Hindlimb muscle (tissue), 1 donor: ENCODE measurements around the gene STAP2. TPM values are rescaled to one million over a fixed set of nuclear protein-coding genes. Genes with fewer than 3 reads are reported as not detected.

Source experiments
- polyA plus RNA-seq: library from polyadenylated mRNA; unstranded; fragments of 120-200 nt; gene quantifications from one replicate; pipeline ENCODE4 v1.2.1, GENCODE V29; 2013; ENCODE audit not compliant: insufficient read length

Gene STAP2
- polyA plus RNA-seq, 1 donor, result 5.9 TPM

Other genes starting within 250 kb of the STAP2 start
- 124 TPM for gene MAP2K2, start 214.7 kb downstream of the STAP2 start, polyA plus RNA-seq
- not detected for gene CREB3L3, start 185.2 kb downstream of the STAP2 start, polyA plus RNA-seq
- gene SIRT6, start 156.3 kb downstream of the STAP2 start, polyA plus RNA-seq, result 15.5 TPM
- 1.6 TPM for gene ANKRD24, start 156.1 kb downstream of the STAP2 start, polyA plus RNA-seq
- gene EBI3, start 109.3 kb downstream of the STAP2 start, polyA plus RNA-seq, result 0.72 TPM
- 14.9 TPM for gene YJU2, start 91.7 kb downstream of the STAP2 start, polyA plus RNA-seq
- gene SHD, start 59.6 kb downstream of the STAP2 start, polyA plus RNA-seq, result 174 TPM
- gene TMIGD2, start 36.4 kb downstream of the STAP2 start, polyA plus RNA-seq, result 0.89 TPM
- gene FSD1, start 34.2 kb downstream of the STAP2 start, polyA plus RNA-seq, result 1.2 TPM
- gene MPND, start 4.7 kb upstream of the STAP2 start, polyA plus RNA-seq, result 17.3 TPM
- gene SH3GL1, start 61.7 kb upstream of the STAP2 start, polyA plus RNA-seq, result 64.4 TPM
- 10.7 TPM for gene CHAF1A, start 63.8 kb upstream of the STAP2 start, polyA plus RNA-seq
- gene UBXN6, start 119.0 kb upstream of the STAP2 start, polyA plus RNA-seq, result 145 TPM
- 88.0 TPM for gene HDGFL2, start 133.5 kb upstream of the STAP2 start, polyA plus RNA-seq
- 8.8 TPM for gene PLIN4, start 179.7 kb upstream of the STAP2 start, polyA plus RNA-seq
- gene PLIN5, start 196.4 kb upstream of the STAP2 start, polyA plus RNA-seq, result 4.3 TPM
- gene LRG1, start 201.2 kb upstream of the STAP2 start, polyA plus RNA-seq, result 0.43 TPM
- gene SEMA6B, start 220.9 kb upstream of the STAP2 start, polyA plus RNA-seq, result 66.0 TPM